ENCODE data around the gene C11orf42.

C11orf42 gene

GRCh38 chr11:6205366-6205765 lies at the start of gene C11orf42:
Gene C11orf42, plus strand, starts transcription at chr11:6205557. Its CDS starts 59 bp downstream, at chr11:6205616.
- DNase-seq (ENCODE audit: low spot score): no peak

GRCh38 chr11:6156628-6157359 lies 48.6 kb upstream of the C11orf42 start:
- DNase-seq (ENCODE audit: low spot score): no peak

- no peak for DNase-seq (ENCODE audit: low spot score)
Measured at GRCh38 chr11:6170226-6170625, 35.1 kb upstream of the C11orf42 start, which contains the start of gene OR52B2. Gene OR52B2, minus strand, starts transcription at chr11:6170326. Its CDS starts 0 bp downstream, at chr11:6170326.

- DNase-seq (ENCODE audit: low spot score): no peak
Measured at GRCh38 chr11:6175440-6175839, 29.9 kb upstream of the C11orf42 start.

GRCh38 chr11:6191742-6192141 lies 13.6 kb upstream of the C11orf42 start:
- no peak for DNase-seq (ENCODE audit: low spot score)

- DNase-seq (ENCODE audit: low spot score): no peak
Measured at GRCh38 chr11:6194065-6194581, 11.2 kb upstream of the C11orf42 start.

GRCh38 chr11:6196396-6196795 lies 9.0 kb upstream of the C11orf42 start:
- DNase-seq (ENCODE audit: low spot score): no peak

GRCh38 chr11:6197466-6198200 lies 7.7 kb upstream of the C11orf42 start:
- no peak for DNase-seq (ENCODE audit: low spot score)

- no peak for DNase-seq (ENCODE audit: low spot score)
Measured at GRCh38 chr11:6199174-6199810, 6.1 kb upstream of the C11orf42 start, which contains the start of gene OR52W1. Gene OR52W1, plus strand, starts transcription at chr11:6199224. Its CDS starts 0 bp downstream, at chr11:6199224.

GRCh38 chr11:6200975-6201374 lies 4.4 kb upstream of the C11orf42 start:
- no peak for DNase-seq (ENCODE audit: low spot score)

GRCh38 chr11:6201481-6201880 lies 3.9 kb upstream of the C11orf42 start:
- DNase-seq (ENCODE audit: low spot score): no peak

GRCh38 chr11:6202041-6202440 lies 3.3 kb upstream of the C11orf42 start:
- no peak for DNase-seq (ENCODE audit: low spot score)

- no peak for DNase-seq (ENCODE audit: low spot score)
Measured at GRCh38 chr11:6203327-6203726, 2.0 kb upstream of the C11orf42 start.

GRCh38 chr11:6204706-6205105 lies 651 bp upstream of the C11orf42 start:
- no peak for DNase-seq (ENCODE audit: low spot score)

- no peak for DNase-seq (ENCODE audit: low spot score)
Measured at GRCh38 chr11:6206456-6207180, 1.3 kb downstream of the C11orf42 start.

GRCh38 chr11:6209801-6210200 lies 4.4 kb downstream of the C11orf42 start:
- DNase-seq (ENCODE audit: low spot score): no peak

GRCh38 chr11:6210274-6210955 lies 5.1 kb downstream of the C11orf42 start:
- DNase-seq (ENCODE audit: low spot score): no peak

GRCh38 chr11:6214530-6214929 lies 9.2 kb downstream of the C11orf42 start:
- DNase-seq (ENCODE audit: low spot score): no peak

- no peak for DNase-seq (ENCODE audit: low spot score)
Measured at GRCh38 chr11:6216501-6216900, 11.1 kb downstream of the C11orf42 start.

GRCh38 chr11:6217722-6218121 lies 12.4 kb downstream of the C11orf42 start:
- DNase-seq (ENCODE audit: low spot score): no peak

- no peak for DNase-seq (ENCODE audit: low spot score)
Measured at GRCh38 chr11:6219359-6219758, 14.0 kb downstream of the C11orf42 start.

All from NAMALWA (cell line).